Medulla oblongata (tissue), 1 donor: Measurements from ENCODE around the gene PPP2R2C.
A peak's percentile ranks its signal among the peaks of the same experiment; 100 is the strongest.

Experiments used
- DNase-seq: peaks from one replicate; pipeline ENCODE4 v3.0.0-alpha.2; 2015; ENCODE audit errors: extremely low spot score

The PPP2R2C gene

GRCh38 chr4:6347511-6348045 lies 124.8 kb downstream of the PPP2R2C start:
- DNase-seq = no peak

GRCh38 chr4:6346373-6347110 lies 125.9 kb downstream of the PPP2R2C start:
- DNase-seq = no peak

- no peak for DNase-seq
Measured at GRCh38 chr4:6345866-6346265, 126.5 kb downstream of the PPP2R2C start.

GRCh38 chr4:6345096-6345830 lies 127.2 kb downstream of the PPP2R2C start:
- DNase-seq = no peak

GRCh38 chr4:6343939-6344408 lies 128.4 kb downstream of the PPP2R2C start:
- DNase-seq = no peak

- peak; percentile 35 for DNase-seq
Measured at GRCh38 chr4:6342530-6343293, 129.7 kb downstream of the PPP2R2C start.

- DNase-seq = peak; percentile 51
Measured at GRCh38 chr4:6341696-6342095, 130.7 kb downstream of the PPP2R2C start.

- DNase-seq = no peak
Measured at GRCh38 chr4:6340446-6341015, 131.9 kb downstream of the PPP2R2C start.

GRCh38 chr4:6339818-6340445 lies 132.5 kb downstream of the PPP2R2C start:
- no peak for DNase-seq

GRCh38 chr4:6338951-6339817 lies 133.2 kb downstream of the PPP2R2C start:
- DNase-seq = no peak

GRCh38 chr4:6338175-6338950 lies 134.1 kb downstream of the PPP2R2C start:
- DNase-seq = no peak

GRCh38 chr4:6337331-6337935 lies 135.0 kb downstream of the PPP2R2C start:
- no peak for DNase-seq

GRCh38 chr4:6336166-6336565 lies 136.2 kb downstream of the PPP2R2C start:
- DNase-seq = no peak

GRCh38 chr4:6335040-6335590 lies 137.3 kb downstream of the PPP2R2C start:
- no peak for DNase-seq

GRCh38 chr4:6334203-6334887 lies 138.1 kb downstream of the PPP2R2C start:
- no peak for DNase-seq

- DNase-seq = no peak
Measured at GRCh38 chr4:6333301-6334202, 138.9 kb downstream of the PPP2R2C start.

- DNase-seq = no peak
Measured at GRCh38 chr4:6332669-6333050, 139.8 kb downstream of the PPP2R2C start.
